Choroid plexus epithelial cell (primary cell): ENCODE measurements around the gene MS4A4E.
"Not testable (repeated sequence)": the region's sequence is repeated elsewhere in the genome, so short reads cannot be mapped to it uniquely, and the experiment has no call there.

Experiments
- DNase-seq: peaks from one replicate; pipeline ENCODE4 v3.0.0-alpha.2; 2010; ENCODE audit warnings: low read depth
- H3K4me3 ChIP-seq: 2 replicates; pipeline ENCODE4 v1.5.1; 2011; ENCODE audit warnings: low read depth, mild to moderate bottlenecking, control low read depth, low read length, moderate library complexity
- CTCF ChIP-seq: conservative IDR thresholded peaks from 2 replicates; pipeline ENCODE4 v1.5.1; 2011; ENCODE audit warnings: low read depth, mild to moderate bottlenecking, control low read depth, inconsistent platforms, low read length, moderate library complexity

Gene MS4A4E

DNA sequence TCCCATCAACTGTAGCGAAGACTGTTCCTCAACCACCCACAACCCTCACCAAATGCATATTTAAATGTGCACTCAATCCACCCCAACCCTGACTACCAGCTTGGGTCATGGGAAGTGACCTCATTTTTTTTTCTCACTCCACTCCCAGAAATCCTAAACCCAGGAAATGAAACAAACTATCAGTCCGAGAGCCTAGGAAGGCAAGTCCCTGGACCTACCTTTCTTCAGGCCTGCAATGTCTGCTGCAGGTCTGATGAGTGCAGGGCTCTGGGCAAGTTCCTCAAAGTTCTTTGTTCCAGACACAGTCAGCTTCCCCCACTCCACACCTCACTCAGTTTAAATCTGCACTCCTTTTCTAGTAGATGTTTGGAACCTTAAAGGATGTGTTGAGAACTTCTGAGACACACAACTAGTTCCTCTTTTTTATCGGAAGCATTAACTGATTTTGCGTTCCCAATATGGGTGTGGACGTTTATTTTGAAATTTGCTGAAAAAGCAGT is at the start of gene MS4A4E:
MS4A4E (minus strand) TSS at position 398 of the 500 bp plus-strand sequence. CDS start 13,082 bp downstream, outside the sequence.
- no peak within 1 kb of the TSS for H3K4me3 ChIP-seq
- TF ChIP-seq CTCF, result no peak
- no peak for DNase-seq

- no peak for DNase-seq
- no peak for TF ChIP-seq CTCF
- no peak overlapping the region for H3K4me3 ChIP-seq
Measured at GRCh38 chr11:60292145-60292544, 49.2 kb upstream of the MS4A4E start.

GRCh38 chr11:60288531-60288930 is 45.6 kb upstream of the MS4A4E start:
- no peak for DNase-seq
- no peak for TF ChIP-seq CTCF
- H3K4me3 ChIP-seq, result no peak overlapping the region

DNA sequence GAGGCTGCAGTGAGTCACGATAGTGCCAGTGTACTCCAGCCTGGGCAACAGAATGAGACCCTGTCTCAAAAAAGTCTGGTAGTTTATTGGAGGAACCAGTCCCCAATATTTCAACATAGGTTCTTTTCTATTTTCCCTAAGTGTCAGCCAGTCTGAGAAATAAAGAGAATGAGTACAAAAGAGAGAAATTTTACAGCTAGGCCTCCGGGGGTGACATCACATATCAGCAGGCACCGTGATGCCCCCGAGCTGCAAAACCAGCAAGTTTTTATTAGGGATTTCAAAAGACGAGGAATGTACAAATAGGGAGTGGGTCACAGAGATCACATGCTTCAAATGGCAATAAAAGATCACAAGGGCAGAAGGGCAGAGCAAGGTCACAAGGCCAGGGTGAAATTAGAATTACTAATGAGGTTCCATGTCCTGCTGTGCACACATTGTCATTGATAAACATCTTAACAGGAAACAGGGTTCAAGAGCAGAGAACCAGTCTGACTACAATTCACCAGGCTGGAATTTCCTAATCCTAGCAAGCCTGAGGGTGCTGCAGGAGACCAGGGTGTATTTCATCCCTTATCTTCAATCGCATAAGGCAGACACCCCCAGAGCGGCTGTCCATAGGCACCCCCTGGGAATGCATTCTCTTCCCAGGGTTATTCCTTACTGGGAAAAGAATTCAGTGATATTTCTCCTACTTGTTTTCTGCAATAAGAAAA is 42.6 kb upstream of the MS4A4E start:
- not testable (repeated sequence) for DNase-seq

DNA sequence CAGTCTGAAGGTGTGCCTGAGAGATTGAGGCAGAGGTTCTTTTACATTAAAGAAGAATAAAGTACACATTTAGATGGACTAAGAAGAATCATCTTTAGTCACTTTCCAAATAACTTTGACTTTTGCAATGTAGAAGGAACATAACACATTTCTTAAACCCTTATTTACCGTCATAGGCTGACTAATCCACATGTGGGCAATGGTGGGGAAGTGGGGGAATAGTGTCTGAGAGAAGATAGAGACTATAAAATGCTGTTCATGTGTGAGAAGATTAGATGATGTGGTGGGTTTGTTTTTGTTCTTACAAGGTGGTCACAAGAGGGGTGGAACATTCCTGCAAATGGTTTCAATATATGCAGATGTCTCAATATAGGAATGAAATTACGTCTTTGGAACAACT is 39.3 kb upstream of the MS4A4E start:
- TF ChIP-seq CTCF, result no peak
- no peak overlapping the region for H3K4me3 ChIP-seq
- DNase-seq, result no peak

More for the DNA sequence above, 42.6 kb upstream of the MS4A4E start:
- not testable (repeated sequence) for H3K4me3 ChIP-seq

DNA sequence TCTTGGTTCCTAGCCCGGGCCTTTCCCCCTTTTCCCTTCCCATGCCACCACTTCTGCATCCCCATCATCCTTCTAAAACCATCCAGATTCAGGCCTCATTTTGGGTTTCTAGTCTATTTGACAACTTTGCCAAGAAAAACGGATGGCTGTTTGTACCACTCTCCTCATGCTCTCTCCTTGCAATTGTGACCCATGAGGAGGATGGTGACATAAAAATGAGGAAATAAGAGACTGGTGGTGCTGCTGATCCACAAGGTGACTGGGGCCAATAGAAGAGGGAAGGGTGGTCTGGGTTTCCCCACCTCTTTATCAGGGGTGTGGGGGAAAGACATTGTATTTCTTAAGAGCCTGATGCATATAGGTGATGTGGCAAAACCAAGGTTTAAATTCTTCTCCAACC is 38.5 kb upstream of the MS4A4E start:
- DNase-seq, result no peak
- H3K4me3 ChIP-seq, result no peak overlapping the region
- TF ChIP-seq CTCF, result no peak

DNA sequence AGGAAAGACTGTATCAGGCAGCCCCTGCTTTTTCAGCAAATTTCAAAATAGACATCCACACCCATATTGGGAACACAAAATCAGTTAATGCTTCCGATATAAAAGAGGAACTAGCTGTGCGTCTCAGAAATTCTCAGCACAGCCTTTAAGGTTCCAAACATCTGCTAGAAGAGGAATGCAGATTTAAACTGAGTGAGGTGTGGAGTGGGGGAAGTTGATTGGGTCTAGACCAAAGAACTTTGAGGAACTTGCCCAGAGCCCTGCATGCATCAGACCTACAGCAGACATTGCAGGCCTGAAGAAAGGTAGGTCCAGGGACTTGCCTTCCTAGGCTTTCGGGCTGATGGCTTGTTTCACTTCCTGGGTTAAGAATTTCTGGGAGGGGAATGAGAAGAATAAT is 37.5 kb upstream of the MS4A4E start, which contains the start of gene MS4A4A:
MS4A4A (plus strand) TSS at position 255 of the 400 bp plus-strand sequence; CDS start at position 265, 10 bp downstream.
- TF ChIP-seq CTCF, result no peak
- DNase-seq, result no peak
- H3K4me3 ChIP-seq, result no peak within 1 kb of the TSS
